Natural killer cell (primary cell): Measurements from ENCODE around the gene SMARCD3. TPM values are rescaled to one million over a fixed set of nuclear protein-coding genes. Genes with fewer than 3 reads are reported as not detected.

ENCODE experiments used
- ATAC-seq, 3 donors: fragments of 150-1000 bp in 2 of 3; fragments of 200-7000 bp in 1 of 3; cut with Tn5 transposase; 1 replicate in 1 of 3; 2 replicates in 2 of 3; pipeline ENCODE4 v1.10.0; 2021; ENCODE audit warnings: mild to moderate bottlenecking in 2 of 3, moderate library complexity in 2 of 3
- DNase-seq, 2 donors: peaks; one replicate each; pipeline versions ENCODE4 v3.0.0 to v3.0.0-alpha.2; 2013 to 2021; ENCODE audit warnings: mixed read lengths in 1 of 2
- H3K27ac ChIP-seq: one replicate; pipeline ENCODE4 v1.5.1; 2013; ENCODE audit warnings: mild to moderate bottlenecking, low read length
- H3K27me3 ChIP-seq: one replicate; pipeline ENCODE4 v1.6.1; 2013; ENCODE audit warnings: low read length; ENCODE audit not compliant: control insufficient read depth, insufficient read depth
- H3K36me3 ChIP-seq: one replicate; pipeline ENCODE4 v1.6.1; 2013; ENCODE audit warnings: low read length; ENCODE audit not compliant: control insufficient read depth, insufficient read depth
- H3K4me1 ChIP-seq: one replicate; pipeline ENCODE4 v1.6.1; 2013; ENCODE audit warnings: low read length; ENCODE audit not compliant: control insufficient read depth, insufficient read depth
- H3K4me3 ChIP-seq: one replicate; pipeline ENCODE4 v1.5.1; 2013; ENCODE audit warnings: low read length
- H3K9me3 ChIP-seq: one replicate; pipeline ENCODE4 v1.6.1; 2013; ENCODE audit warnings: low read length; ENCODE audit not compliant: control insufficient read depth, insufficient read depth
- H3K27ac Mint-ChIP-seq, 2 donors: one replicate each; pipeline ENCODE4 v1.8.0; 2022; ENCODE audit warnings: mild to moderate bottlenecking in 2 of 2, mixed read lengths in 2 of 2, moderate library complexity in 1 of 2
- H3K27me3 Mint-ChIP-seq, 2 donors: one replicate each; pipeline ENCODE4 v1.8.0; 2022; ENCODE audit warnings: low read depth in 2 of 2, mixed read lengths in 2 of 2
- H3K36me3 Mint-ChIP-seq: one replicate; pipeline ENCODE4 v1.8.0; 2022; ENCODE audit warnings: mixed read lengths
- H3K4me1 Mint-ChIP-seq, 2 donors: one replicate each; pipeline ENCODE4 v1.8.0; 2022; ENCODE audit warnings: mixed read lengths in 2 of 2
- H3K4me3 Mint-ChIP-seq: one replicate; pipeline ENCODE4 v1.8.0; 2022; ENCODE audit warnings: mild to moderate bottlenecking, moderate library complexity, mixed read lengths
- H3K9me3 Mint-ChIP-seq, 2 donors: one replicate each; pipeline ENCODE4 v1.8.0; 2022; ENCODE audit warnings: mixed read lengths in 2 of 2
- WGBS: methylation state at CpG from one replicate; pipeline ENCODE4 v1.1.7; 2013; ENCODE audit warnings: missing lambda C conversion rate; ENCODE audit not compliant: insufficient coverage; 5-methylcytosine and 5-hydroxymethylcytosine counted together
- intact Hi-C: fragments of 100-400 bp; cut with micrococcal nuclease; formaldehyde crosslinking; loops from one replicate; pipeline ENCODE4 v1.14.2; 2022
- total RNA-seq, 4 donors: library from RNA; stranded (reverse); fragments of 120-200 nt in 1 of 4; gene quantifications; one replicate each; pipeline versions ENCODE4 v1.2.3 to v1.2.4, GENCODE V29; 2013 to 2022
- TF ChIP-seq, protein P1 (sequence below): fragments of 200-600 bp; IDR thresholded peaks from one replicate; pipeline ENCODE4 v1.8.0; 2022; ENCODE audit warnings: antibody characterized with exemption

Gene SMARCD3
- total RNA-seq, 3 donors from 2014 or later (not counting 1 experiment from before 2014, with no cell fraction given): 3.1 to 8.7 (median 6.5) TPM

DNA sequence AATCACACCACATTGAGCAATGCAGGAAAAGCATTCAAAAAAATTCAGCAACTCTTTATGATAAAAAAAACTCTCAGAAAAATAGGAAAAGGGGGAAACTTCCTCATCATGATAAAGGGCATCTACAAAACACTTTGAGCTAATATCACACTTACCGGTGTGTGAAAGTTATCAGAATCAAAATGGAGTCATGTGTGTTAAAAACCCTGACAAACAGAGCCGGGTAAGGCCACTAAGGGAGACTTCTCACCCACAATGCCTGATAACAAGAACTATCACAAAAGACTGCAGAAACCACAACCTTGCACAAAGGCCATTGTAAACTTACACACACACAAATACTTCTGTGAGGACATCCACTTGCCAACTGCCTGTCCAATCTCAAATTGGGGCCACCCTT, 34.8 kb upstream of the SMARCD3 start:
- intact Hi-C loops: no loop called here
- Mint-ChIP-seq H3K4me3 (no peak overlapping the region), H3K4me1 (peaks cover 4 to 9% of the 10 kb centered on the region in 2 donors), H3K27me3 (peaks cover 13 to 15% of the 10 kb centered on the region in 2 donors), H3K9me3 (peaks cover 0 to 5% of the 10 kb centered on the region in 2 donors), H3K36me3 (peaks cover 7% of the 10 kb centered on the region), H3K27ac (no peak overlapping the region)
- H3K4me1 ChIP-seq: no peaks in the 10 kb centered on the region
- 59% methylated on average over 2 of the region's 2 CpGs for WGBS
- no peak for DNase-seq
- no peak overlapping the region for H3K27ac ChIP-seq
- H3K4me3 ChIP-seq: no peak overlapping the region
- no peaks in the 10 kb centered on the region for H3K27me3 ChIP-seq
- H3K36me3 ChIP-seq: no peaks in the 10 kb centered on the region
- ATAC-seq: peak; percentile 62 to 85 (median 64)
- TF ChIP-seq, protein P1, sequence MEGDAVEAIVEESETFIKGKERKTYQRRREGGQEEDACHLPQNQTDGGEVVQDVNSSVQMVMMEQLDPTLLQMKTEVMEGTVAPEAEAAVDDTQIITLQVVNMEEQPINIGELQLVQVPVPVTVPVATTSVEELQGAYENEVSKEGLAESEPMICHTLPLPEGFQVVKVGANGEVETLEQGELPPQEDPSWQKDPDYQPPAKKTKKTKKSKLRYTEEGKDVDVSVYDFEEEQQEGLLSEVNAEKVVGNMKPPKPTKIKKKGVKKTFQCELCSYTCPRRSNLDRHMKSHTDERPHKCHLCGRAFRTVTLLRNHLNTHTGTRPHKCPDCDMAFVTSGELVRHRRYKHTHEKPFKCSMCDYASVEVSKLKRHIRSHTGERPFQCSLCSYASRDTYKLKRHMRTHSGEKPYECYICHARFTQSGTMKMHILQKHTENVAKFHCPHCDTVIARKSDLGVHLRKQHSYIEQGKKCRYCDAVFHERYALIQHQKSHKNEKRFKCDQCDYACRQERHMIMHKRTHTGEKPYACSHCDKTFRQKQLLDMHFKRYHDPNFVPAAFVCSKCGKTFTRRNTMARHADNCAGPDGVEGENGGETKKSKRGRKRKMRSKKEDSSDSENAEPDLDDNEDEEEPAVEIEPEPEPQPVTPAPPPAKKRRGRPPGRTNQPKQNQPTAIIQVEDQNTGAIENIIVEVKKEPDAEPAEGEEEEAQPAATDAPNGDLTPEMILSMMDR: no peak
- no peaks in the 10 kb centered on the region for H3K9me3 ChIP-seq

DNA sequence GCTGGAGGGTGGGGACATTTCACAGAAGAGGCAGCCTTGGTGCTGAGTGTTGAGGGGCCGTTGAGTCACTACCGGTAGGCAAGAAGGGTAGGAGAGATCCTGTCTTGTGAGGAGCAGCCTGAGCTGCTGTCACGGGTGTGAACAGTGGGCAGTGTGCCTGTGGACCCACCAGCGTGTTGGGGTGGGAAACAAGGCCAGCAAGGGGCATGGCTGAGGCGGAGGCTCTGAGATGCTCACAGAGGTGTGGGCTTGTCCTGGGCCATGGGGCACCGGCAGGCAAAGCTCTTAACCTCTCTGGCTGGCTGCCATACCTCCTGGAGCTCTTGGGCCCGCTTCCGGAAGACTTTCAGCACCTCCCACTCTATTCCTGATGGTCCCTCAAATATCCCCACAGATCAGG, 33.6 kb upstream of the SMARCD3 start:
- ATAC-seq (no peak), DNase-seq (no peak)
- 83% methylated on average over 8 of the region's 8 CpGs for WGBS
- no peaks in the 10 kb centered on the region for H3K27me3 ChIP-seq
- no peaks in the 10 kb centered on the region for H3K9me3 ChIP-seq
- no peak overlapping the region for H3K27ac ChIP-seq
- peaks cover 6% of the 10 kb centered on the region for H3K4me1 ChIP-seq
- H3K4me3 ChIP-seq: no peak overlapping the region
- no peaks in the 10 kb centered on the region for H3K36me3 ChIP-seq
- intact Hi-C loops: no loop called here
- Mint-ChIP-seq H3K27me3 (peaks cover 10 to 15% of the 10 kb centered on the region in 2 donors), H3K4me3 (no peak overlapping the region), H3K9me3 (peaks cover 0 to 5% of the 10 kb centered on the region in 2 donors), H3K4me1 (peaks cover 9 to 10% of the 10 kb centered on the region in 2 donors), H3K27ac (no peak overlapping the region), H3K36me3 (peaks cover 7% of the 10 kb centered on the region)
- TF ChIP-seq, protein P1: no peak

DNA sequence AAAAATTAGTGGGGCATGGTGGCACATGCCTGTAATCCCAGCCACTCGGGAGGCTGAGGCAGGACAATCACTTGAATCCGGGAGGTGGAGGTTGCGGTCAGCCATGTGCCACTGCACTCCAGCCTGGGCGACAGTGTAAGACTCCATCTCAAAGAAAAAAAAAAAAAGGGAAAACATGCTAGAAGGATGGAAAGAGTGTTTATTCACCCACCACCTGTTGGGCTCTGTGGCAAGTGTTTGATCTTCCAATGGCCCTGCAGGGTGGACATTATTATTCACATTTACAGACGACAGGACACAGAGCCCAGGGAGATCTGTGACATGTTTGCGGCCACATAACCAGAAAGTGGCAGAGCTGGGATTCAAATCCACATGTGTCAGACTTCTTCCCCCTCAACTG, 33.2 kb upstream of the SMARCD3 start:
- Histone ChIP-seq H3K27ac (no peak overlapping the region), H3K9me3 (no peaks in the 10 kb centered on the region), H3K4me1 (peaks cover 7% of the 10 kb centered on the region), H3K4me3 (no peak overlapping the region), H3K36me3 (no peaks in the 10 kb centered on the region), H3K27me3 (no peaks in the 10 kb centered on the region)
- Mint-ChIP-seq H3K4me3 (no peak overlapping the region), H3K4me1 (peaks cover 9 to 11% of the 10 kb centered on the region in 2 donors), H3K27me3 (peaks cover 10 to 15% of the 10 kb centered on the region in 2 donors), H3K27ac (no peak overlapping the region), H3K9me3 (peaks cover 0 to 5% of the 10 kb centered on the region in 2 donors), H3K36me3 (peaks cover 7% of the 10 kb centered on the region)
- ATAC-seq: no peak
- DNase-seq: no peak
- TF ChIP-seq, protein P1: no peak
- 94% methylated on average over 6 of the region's 6 CpGs for WGBS
- intact Hi-C loops: no loop called here

DNA sequence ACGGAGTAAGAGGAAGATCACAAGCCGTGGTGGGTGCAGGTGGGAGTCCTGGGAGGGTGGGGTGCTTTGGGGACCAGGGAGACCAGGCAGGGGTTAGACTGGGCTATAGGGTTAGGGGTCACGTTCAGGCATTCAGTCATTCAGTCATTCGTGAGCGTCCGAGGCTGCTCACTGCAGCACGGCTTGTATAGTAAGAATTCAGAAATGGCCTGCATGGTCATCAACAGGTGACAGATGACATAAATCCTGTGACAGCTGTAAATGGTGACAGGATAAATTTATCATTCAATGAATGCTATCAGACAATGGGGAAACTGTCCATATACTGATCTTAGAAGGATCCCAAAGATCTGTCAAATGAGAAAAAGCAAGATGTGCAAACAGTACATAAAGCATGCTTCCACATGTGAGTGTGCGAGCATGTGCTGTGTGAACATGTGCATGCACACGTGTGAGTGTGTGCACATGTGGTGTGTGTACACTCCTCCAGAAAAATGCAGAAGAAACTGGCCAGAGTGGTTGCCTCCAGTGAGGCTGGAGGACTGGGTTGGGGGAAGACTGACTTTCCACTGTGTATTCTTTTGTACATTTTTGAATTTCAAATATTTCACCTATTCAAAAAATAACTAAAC, 32.0 kb upstream of the SMARCD3 start:
- Mint-ChIP-seq H3K36me3 (peaks cover 7% of the 10 kb centered on the region), H3K27me3 (peaks cover 15 to 17% of the 10 kb centered on the region in 2 donors), H3K9me3 (peaks cover 0 to 5% of the 10 kb centered on the region in 2 donors), H3K4me3 (no peak overlapping the region), H3K4me1 (peaks cover 9 to 22% of the 10 kb centered on the region in 2 donors), H3K27ac (no peak overlapping the region)
- DNase-seq (no peak), ATAC-seq (no peak)
- H3K36me3 ChIP-seq: no peaks in the 10 kb centered on the region
- H3K27ac ChIP-seq: no peak overlapping the region
- peaks cover 2% of the 10 kb centered on the region for H3K27me3 ChIP-seq
- H3K4me1 ChIP-seq: peaks cover 17% of the 10 kb centered on the region
- no peak overlapping the region for H3K4me3 ChIP-seq
- no peaks in the 10 kb centered on the region for H3K9me3 ChIP-seq
- WGBS: 91% methylated on average over 9 of the region's 9 CpGs
- intact Hi-C loops: no loop called here
- TF ChIP-seq, protein P1: no peak
